PFSK-1 (cell line): ENCODE results near the gene IRAK4.

Experiments
- POLR2AphosphoS5 ChIP-seq: IDR thresholded peaks from 2 replicates; pipeline ENCODE4 v1.6.1; 2012; ENCODE audit warnings: low read depth, mild to moderate bottlenecking, control low read depth, low read length, moderate library complexity
- REST ChIP-seq, 2 experiments: IDR thresholded peaks; 2 replicates each; pipeline versions ENCODE4 v1.6.1 to v1.8.0; 2011 to 2012; ENCODE audit warnings: low read depth in 2 of 2, low read length in 2 of 2, control low read depth in 1 of 2, inconsistent platforms in 1 of 2, mild to moderate bottlenecking in 1 of 2, moderate library complexity in 1 of 2; ENCODE audit not compliant: insufficient read depth in 1 of 2
- SIN3A ChIP-seq: IDR thresholded peaks from 2 replicates; pipeline ENCODE4 v1.6.1; 2012; ENCODE audit warnings: mild to moderate bottlenecking, low read length, moderate library complexity, borderline replicate concordance; ENCODE audit not compliant: insufficient read depth
- TAF1 ChIP-seq: IDR thresholded peaks from 2 replicates; pipeline ENCODE4 v1.6.1; 2012; ENCODE audit warnings: low read length, control low read depth, borderline replicate concordance; ENCODE audit not compliant: insufficient read depth

GRCh38 chr12:43761500-43761899, 2.7 kb downstream of the IRAK4 start:
- no peak for TF ChIP-seq REST (IDR thresholded peaks at IDR 0.05; ENCODE audit: insufficient read depth in 1 of 2, low read depth in 2 of 2, low read length in 2 of 2)
- no peak for TF ChIP-seq TAF1
- no peak for TF ChIP-seq POLR2AphosphoS5
- TF ChIP-seq SIN3A = no peak
